Measurements from ENCODE around the gene PDE2A.

PDE2A gene

DNA sequence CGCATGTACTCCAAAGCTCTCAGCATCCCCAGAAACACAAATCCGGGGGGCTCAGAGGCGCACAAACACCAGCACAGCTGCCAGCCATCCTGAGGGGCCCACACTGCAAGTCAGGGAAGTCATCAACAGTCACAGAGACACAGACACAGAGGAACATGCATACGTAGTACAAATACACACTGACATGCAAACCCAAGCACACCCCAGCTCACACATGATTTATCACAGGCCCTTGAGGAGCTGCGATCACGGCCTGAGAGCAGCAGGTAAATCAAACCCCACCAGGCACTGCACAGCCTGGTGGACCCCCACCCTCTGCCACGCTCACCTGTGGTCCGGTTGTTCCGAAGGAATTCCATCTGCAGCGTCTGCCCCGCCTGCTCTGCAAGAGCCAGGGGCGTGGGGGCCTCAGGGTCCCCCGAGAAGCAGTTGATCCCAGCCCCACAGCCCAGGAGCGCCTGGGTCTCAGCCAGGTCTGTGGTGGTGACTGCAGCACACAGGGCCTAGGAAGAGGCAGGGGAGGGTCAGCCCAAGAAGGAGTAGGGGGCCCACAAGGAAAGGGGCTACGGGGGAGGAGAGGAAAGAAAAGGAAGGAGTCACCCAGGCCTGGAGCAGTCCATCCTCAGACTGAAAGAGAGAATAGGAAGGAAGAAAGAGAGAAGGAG lies 28.5 kb upstream of the PDE2A start:
- TF ChIP-seq, protein P1, sequence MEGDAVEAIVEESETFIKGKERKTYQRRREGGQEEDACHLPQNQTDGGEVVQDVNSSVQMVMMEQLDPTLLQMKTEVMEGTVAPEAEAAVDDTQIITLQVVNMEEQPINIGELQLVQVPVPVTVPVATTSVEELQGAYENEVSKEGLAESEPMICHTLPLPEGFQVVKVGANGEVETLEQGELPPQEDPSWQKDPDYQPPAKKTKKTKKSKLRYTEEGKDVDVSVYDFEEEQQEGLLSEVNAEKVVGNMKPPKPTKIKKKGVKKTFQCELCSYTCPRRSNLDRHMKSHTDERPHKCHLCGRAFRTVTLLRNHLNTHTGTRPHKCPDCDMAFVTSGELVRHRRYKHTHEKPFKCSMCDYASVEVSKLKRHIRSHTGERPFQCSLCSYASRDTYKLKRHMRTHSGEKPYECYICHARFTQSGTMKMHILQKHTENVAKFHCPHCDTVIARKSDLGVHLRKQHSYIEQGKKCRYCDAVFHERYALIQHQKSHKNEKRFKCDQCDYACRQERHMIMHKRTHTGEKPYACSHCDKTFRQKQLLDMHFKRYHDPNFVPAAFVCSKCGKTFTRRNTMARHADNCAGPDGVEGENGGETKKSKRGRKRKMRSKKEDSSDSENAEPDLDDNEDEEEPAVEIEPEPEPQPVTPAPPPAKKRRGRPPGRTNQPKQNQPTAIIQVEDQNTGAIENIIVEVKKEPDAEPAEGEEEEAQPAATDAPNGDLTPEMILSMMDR (IDR thresholded peaks at IDR 0.05) = no peak
- H3K9ac ChIP-seq = no peak overlapping the region

DNA sequence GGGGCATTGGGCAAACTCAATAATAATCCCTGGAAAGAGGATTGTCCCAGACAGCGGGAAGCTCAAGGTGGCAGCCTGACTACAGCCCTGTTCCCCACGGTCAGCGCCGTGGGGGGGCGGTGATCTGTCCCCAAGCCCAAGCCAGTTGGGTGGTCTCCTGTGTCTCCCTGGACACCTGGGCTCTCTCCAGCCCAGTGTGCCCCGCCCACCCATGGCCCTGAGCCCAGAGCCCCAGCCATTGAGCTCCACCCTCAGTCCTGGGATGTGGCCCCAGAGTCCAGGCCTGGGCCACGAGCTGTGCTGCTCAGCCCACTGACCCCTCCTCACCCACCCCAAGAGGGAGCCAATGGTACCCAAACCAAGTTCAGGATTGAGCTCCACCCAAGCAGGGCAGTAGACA lies 27.9 kb upstream of the PDE2A start:
- Histone ChIP-seq H3K9ac (no peak overlapping the region), H2AFZ (no peak overlapping the region), H3K27me3 (ENCODE audit: control insufficient read depth, insufficient read depth, low read length) (no peaks in the 10 kb centered on the region), H3K4me1 (no peaks in the 10 kb centered on the region), H3K9me3 (ENCODE audit: control insufficient read depth, low read length) (no peaks in the 10 kb centered on the region), H3K79me2 (no peaks in the 10 kb centered on the region), H3K4me2 (ENCODE audit: low read length) (no peak overlapping the region), H3K36me3 (ENCODE audit: control insufficient read depth, insufficient read depth, low read length) (no peaks in the 10 kb centered on the region), H3K27ac (no peak overlapping the region), H3K4me3 (ENCODE audit: low read depth, low read length) (no peak overlapping the region)
- TF ChIP-seq, protein P1 (IDR thresholded peaks at IDR 0.05) = no peak

More for the DNA sequence above, 28.5 kb upstream of the PDE2A start:
- no peak overlapping the region for H3K27ac ChIP-seq
- H3K4me2 ChIP-seq (ENCODE audit: low read length) = no peak overlapping the region
- H2AFZ ChIP-seq = no peak overlapping the region
- no peaks in the 10 kb centered on the region for H3K27me3 ChIP-seq (ENCODE audit: control insufficient read depth, insufficient read depth, low read length)
- no peaks in the 10 kb centered on the region for H3K4me1 ChIP-seq
- no peaks in the 10 kb centered on the region for H3K36me3 ChIP-seq (ENCODE audit: control insufficient read depth, insufficient read depth, low read length)
- H3K4me3 ChIP-seq (ENCODE audit: low read depth, low read length) = no peak overlapping the region
- no peaks in the 10 kb centered on the region for H3K79me2 ChIP-seq
- H3K9me3 ChIP-seq (ENCODE audit: control insufficient read depth, low read length) = no peaks in the 10 kb centered on the region

DNA sequence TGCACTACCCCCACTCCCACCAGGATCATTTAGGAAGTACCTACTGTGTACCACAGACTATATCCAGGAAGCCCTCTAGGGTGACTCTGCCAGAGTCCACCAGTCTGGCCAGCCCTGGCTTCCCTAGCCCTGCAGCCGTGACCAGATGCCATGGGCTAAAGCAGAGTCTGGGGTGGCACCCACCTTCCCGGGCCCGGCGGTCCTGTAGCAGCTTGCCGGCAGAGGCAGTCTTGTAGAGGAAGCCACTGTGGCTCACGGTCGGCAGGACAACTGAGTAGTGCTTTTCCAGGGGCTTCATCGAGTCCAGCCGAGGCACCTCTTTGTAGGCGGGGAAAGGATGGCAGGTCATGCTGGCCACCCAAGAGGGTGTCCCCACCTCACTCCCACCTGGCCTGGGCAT lies 27.2 kb upstream of the PDE2A start:
- Histone ChIP-seq H3K4me3 (ENCODE audit: low read depth, low read length) (no peak overlapping the region), H3K4me2 (ENCODE audit: low read length) (no peak overlapping the region), H3K9me3 (ENCODE audit: control insufficient read depth, low read length) (no peaks in the 10 kb centered on the region), H3K9ac (no peak overlapping the region), H3K27ac (no peak overlapping the region), H2AFZ (no peak overlapping the region), H3K27me3 (ENCODE audit: control insufficient read depth, insufficient read depth, low read length) (no peaks in the 10 kb centered on the region), H3K79me2 (no peaks in the 10 kb centered on the region), H3K4me1 (no peaks in the 10 kb centered on the region), H3K36me3 (ENCODE audit: control insufficient read depth, insufficient read depth, low read length) (no peaks in the 10 kb centered on the region)
- TF ChIP-seq, protein P1 (IDR thresholded peaks at IDR 0.05) = no peak

DNA sequence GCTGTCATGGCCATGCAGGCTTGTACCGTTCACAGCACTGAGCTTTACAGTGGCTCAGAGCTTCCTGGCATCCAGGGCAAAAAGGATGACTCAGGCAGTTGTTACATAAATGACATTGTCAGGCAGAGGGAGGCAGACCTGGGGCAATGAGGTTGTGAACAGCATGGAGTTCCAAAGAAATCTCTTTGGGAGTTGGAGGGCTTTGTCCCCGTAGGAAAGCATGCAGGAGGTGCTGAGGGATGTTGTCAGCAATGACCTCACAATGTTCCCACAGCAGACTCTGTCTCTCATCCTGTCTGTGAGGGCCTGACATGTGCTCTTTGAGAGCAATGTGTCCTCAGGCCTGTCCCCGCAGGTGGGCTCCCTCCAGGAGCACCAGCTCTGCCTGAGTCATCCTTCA lies 25.9 kb upstream of the PDE2A start:
- H3K4me2 ChIP-seq (ENCODE audit: low read length) = no peak overlapping the region
- no peaks in the 10 kb centered on the region for H3K27me3 ChIP-seq (ENCODE audit: control insufficient read depth, insufficient read depth, low read length)
- no peak overlapping the region for H3K27ac ChIP-seq
- no peak overlapping the region for H3K9ac ChIP-seq
- no peak overlapping the region for H3K4me3 ChIP-seq (ENCODE audit: low read depth, low read length)
- H3K4me1 ChIP-seq = no peaks in the 10 kb centered on the region
- TF ChIP-seq, protein P1 (IDR thresholded peaks at IDR 0.05) = no peak
- H2AFZ ChIP-seq = no peak overlapping the region
- H3K36me3 ChIP-seq (ENCODE audit: control insufficient read depth, insufficient read depth, low read length) = no peaks in the 10 kb centered on the region
- no peaks in the 10 kb centered on the region for H3K79me2 ChIP-seq
- no peaks in the 10 kb centered on the region for H3K9me3 ChIP-seq (ENCODE audit: control insufficient read depth, low read length)

DNA sequence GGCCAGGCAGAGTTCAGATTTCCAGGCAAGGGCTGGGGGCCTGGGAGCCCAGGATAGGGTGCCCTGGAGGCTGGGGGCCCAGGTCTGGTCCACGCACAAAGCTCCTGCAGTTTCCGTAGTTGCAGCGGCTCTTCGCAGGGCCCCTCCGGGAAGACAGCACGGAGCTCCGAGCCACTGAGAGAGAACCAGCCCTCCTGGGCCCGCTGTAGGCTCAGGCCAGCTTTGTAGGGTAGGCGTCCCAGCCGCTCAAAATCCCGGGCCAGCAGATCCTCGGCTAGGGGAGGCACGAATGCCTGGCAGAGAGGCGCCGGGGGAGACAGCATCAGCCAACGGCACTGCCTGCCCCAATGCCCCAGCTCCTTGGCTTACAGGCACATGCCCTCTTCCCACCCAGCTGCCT lies 23.6 kb upstream of the PDE2A start:
- Histone ChIP-seq H3K79me2 (no peaks in the 10 kb centered on the region), H3K27me3 (ENCODE audit: control insufficient read depth, insufficient read depth, low read length) (no peaks in the 10 kb centered on the region), H3K9ac (no peak overlapping the region), H3K4me1 (no peaks in the 10 kb centered on the region), H3K27ac (no peak overlapping the region), H3K36me3 (ENCODE audit: control insufficient read depth, insufficient read depth, low read length) (no peaks in the 10 kb centered on the region), H2AFZ (no peak overlapping the region), H3K4me3 (ENCODE audit: low read depth, low read length) (no peak overlapping the region), H3K4me2 (ENCODE audit: low read length) (no peak overlapping the region), H3K9me3 (ENCODE audit: control insufficient read depth, low read length) (no peaks in the 10 kb centered on the region)
- TF ChIP-seq, protein P1 (IDR thresholded peaks at IDR 0.05) = no peak
